ENCODE data around the gene IL19. TPM values are rescaled to one million over a fixed set of nuclear protein-coding genes. Genes with fewer than 3 reads are reported as not detected.
"Not testable (repeated sequence)": the region's sequence is repeated elsewhere in the genome, so short reads cannot be mapped to it uniquely, and the experiment has no call there.

Gene IL19
- total and polyA plus RNA-seq, 2 of the 13 experiments (the other 11 are each of a cell fraction or from before 2014, with no cell fraction given) = not detected

DNA sequence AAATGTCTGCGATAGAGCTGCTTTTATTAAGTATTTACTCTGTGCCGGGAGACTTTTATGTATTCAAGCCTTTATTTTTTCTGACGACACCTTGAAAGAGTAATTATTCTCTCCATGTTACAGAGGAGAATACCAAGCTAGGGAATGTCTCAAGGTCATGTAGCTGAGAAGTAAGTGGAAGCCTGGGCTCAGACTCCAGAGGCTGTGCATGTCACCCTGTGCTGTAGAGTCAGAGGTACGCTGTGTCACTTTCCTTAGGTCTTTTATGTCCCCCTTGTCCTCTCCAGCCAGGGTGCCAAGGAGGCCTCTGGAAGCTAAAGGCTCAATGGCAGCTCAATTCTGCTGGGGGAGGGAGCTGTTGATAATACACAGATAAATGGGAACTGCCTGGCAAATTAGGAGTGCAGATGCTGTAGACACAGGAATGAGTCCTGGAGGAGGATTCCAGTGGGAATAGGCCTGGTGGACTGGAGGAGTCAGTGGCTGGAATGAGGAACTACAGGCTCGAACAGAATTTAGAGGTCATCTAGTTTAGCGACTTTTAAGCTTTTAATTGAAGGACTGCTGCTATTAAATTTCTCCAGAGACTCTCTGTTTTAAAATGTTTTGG lies 9.3 kb upstream of the IL19 start:
- no peak for DNase-seq (ENCODE audit: low spot score)
- ChIA-PET POLR2A (no interaction called here), CTCF (ENCODE audit: low intra/inter-chr PET ratio, low total read pairs) (no interaction called here)
- BruUV-seq (replicated peaks) = no TSS peak
- H3K4me2 ChIP-seq (ENCODE audit: low read depth, low read length) = no peak overlapping the region
- no peaks in the 10 kb centered on the region for H4K20me1 ChIP-seq (ENCODE audit: insufficient read depth, low read length)
- no peak overlapping the region for H3K27ac ChIP-seq (ENCODE audit: extremely low read length, insufficient read depth, low read length)
- H3K4me3 ChIP-seq (replicated peaks in 1 of 3; ENCODE audit: insufficient read depth in 1 of 3, low read depth in 2 of 3, low read length in 3 of 3) = no peak overlapping the region
- TF ChIP-seq, protein P1, sequence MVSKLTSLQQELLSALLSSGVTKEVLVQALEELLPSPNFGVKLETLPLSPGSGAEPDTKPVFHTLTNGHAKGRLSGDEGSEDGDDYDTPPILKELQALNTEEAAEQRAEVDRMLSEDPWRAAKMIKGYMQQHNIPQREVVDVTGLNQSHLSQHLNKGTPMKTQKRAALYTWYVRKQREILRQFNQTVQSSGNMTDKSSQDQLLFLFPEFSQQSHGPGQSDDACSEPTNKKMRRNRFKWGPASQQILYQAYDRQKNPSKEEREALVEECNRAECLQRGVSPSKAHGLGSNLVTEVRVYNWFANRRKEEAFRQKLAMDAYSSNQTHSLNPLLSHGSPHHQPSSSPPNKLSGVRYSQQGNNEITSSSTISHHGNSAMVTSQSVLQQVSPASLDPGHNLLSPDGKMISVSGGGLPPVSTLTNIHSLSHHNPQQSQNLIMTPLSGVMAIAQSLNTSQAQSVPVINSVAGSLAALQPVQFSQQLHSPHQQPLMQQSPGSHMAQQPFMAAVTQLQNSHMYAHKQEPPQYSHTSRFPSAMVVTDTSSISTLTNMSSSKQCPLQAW (CRISPR knock-in tag; IDR thresholded peaks at IDR 0.05) = no peak
- peak; percentile 85 for TF ChIP-seq TEAD3 (CRISPR knock-in tag; optimal IDR thresholded peaks at IDR 0.05; ENCODE audit: borderline replicate concordance)
- intact Hi-C loops (cut with micrococcal nuclease; ENCODE audit: unreplicated experiment) (no loop called here), in situ Hi-C loops (cut with HindIII; ENCODE audit: extremely low pct_ligation_motif_present, low pct_unique_long_range_greater_than_20kb) (no loop called here)
- H3K79me2 ChIP-seq (ENCODE audit: insufficient read depth, low read length) = no peaks in the 10 kb centered on the region
- peak; percentile 85 for ATAC-seq
- peaks cover 3% of the 10 kb centered on the region; the same call in 1 of the 2 replicates for H3K4me1 ChIP-seq (ENCODE audit: insufficient read depth, low read length)
- no peaks in the 10 kb centered on the region; a peak in 1 of 5 replicates for H3K27me3 ChIP-seq (ENCODE audit: control insufficient read depth in 1 of 2, insufficient read depth in 2 of 2, low read length in 2 of 2)
- no peaks in the 10 kb centered on the region for H3K9me3 ChIP-seq (ENCODE audit: low read length)
- no peak overlapping the region for H2AFZ ChIP-seq (ENCODE audit: low read length)
- no peaks in the 10 kb centered on the region for H3K36me3 ChIP-seq (replicated peaks in 1 of 2; ENCODE audit: control insufficient read depth in 1 of 2, insufficient read depth in 2 of 2, low read length in 2 of 2)
- H3K9ac ChIP-seq (ENCODE audit: insufficient read depth, low read depth, low read length) = no peak overlapping the region
- no peak for FAIRE-seq
- 39% methylated on average over 6 of the region's 6 CpGs for WGBS (ENCODE audit: low lambda C conversion rate)

DNA sequence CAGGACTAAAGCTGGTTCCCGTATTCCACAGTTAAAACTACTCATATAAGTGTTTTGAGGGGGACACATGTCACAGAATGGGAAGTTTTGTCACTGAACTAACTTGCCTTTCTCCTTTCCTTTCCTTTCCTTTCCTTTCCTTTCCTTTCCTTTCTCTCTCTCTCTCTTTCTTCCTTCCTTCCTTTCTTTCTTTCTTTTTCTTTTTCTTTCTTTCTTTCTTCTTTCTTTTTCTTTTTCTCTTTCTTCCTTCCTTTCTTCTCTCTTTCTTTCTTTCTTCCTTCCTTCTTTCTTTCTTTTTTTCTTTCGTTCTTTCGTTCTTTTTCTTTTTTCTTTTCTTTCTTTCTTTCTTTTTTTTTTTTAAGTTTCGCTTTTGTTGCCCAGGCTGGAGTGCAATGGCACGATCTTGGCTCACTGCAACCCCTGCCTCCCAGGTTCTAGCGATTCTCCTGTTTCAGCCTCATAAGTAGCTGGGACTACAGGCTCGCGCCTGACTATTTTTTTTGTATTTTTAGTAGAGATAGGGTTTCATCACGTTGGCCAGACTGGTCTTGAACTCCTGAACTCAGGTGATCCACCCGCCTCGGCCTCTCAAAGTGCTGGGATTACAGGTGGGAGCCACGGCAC lies 7.7 kb upstream of the IL19 start:
- H3K27ac ChIP-seq (ENCODE audit: extremely low read length, insufficient read depth, low read length); POLR2A ChIA-PET; intact Hi-C loops (cut with micrococcal nuclease; ENCODE audit: unreplicated experiment); DNase-seq (ENCODE audit: low spot score); CTCF ChIA-PET (ENCODE audit: low intra/inter-chr PET ratio, low total read pairs); H3K9ac ChIP-seq (ENCODE audit: insufficient read depth, low read depth, low read length); BruUV-seq (replicated peaks); H3K27me3 ChIP-seq (ENCODE audit: control insufficient read depth in 1 of 2, insufficient read depth in 2 of 2, low read length in 2 of 2); H3K36me3 ChIP-seq (replicated peaks in 1 of 2; ENCODE audit: control insufficient read depth in 1 of 2, insufficient read depth in 2 of 2, low read length in 2 of 2); H3K4me2 ChIP-seq (ENCODE audit: low read depth, low read length); H3K9me3 ChIP-seq (ENCODE audit: low read length); H4K20me1 ChIP-seq (ENCODE audit: insufficient read depth, low read length); FAIRE-seq; H2AFZ ChIP-seq (ENCODE audit: low read length); H3K4me3 ChIP-seq (replicated peaks in 1 of 3; ENCODE audit: insufficient read depth in 1 of 3, low read depth in 2 of 3, low read length in 3 of 3); H3K79me2 ChIP-seq (ENCODE audit: insufficient read depth, low read length); in situ Hi-C loops (cut with HindIII; ENCODE audit: extremely low pct_ligation_motif_present, low pct_unique_long_range_greater_than_20kb); ATAC-seq: not testable (repeated sequence)
- 25% methylated on average over 12 of the region's 12 CpGs for WGBS (ENCODE audit: low lambda C conversion rate)
- H3K4me1 ChIP-seq (ENCODE audit: insufficient read depth, low read length) = peaks cover 10% of the 10 kb centered on the region; the same call in 1 of the 2 replicates

DNA sequence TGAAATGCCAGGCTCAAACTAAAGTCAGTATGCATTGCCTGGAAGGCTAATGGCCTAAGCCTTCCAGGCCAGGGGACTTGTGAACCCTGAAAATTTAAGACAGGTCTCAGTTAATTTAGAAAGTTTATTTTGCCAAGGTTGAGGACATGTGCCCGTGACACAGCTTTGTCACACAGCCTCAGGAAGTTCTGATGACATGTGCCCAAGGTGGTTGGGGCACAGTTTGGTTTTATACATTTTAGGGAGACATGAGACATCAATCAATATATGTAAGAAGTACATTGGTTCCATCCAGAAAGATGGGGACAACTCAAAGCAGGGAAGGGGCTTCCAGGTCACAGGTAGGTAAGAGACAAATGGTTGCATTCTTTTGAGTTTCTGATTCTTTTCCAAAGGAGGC lies 4.8 kb upstream of the IL19 start:
- H3K4me3 ChIP-seq (replicated peaks in 1 of 3; ENCODE audit: insufficient read depth in 1 of 3, low read depth in 2 of 3, low read length in 3 of 3); POLR2A ChIA-PET; H3K9me3 ChIP-seq (ENCODE audit: low read length); CTCF ChIA-PET (ENCODE audit: low intra/inter-chr PET ratio, low total read pairs); H3K27ac ChIP-seq (ENCODE audit: extremely low read length, insufficient read depth, low read length); DNase-seq (ENCODE audit: low spot score); ATAC-seq; in situ Hi-C loops (cut with HindIII; ENCODE audit: extremely low pct_ligation_motif_present, low pct_unique_long_range_greater_than_20kb); FAIRE-seq; H4K20me1 ChIP-seq (ENCODE audit: insufficient read depth, low read length); H3K9ac ChIP-seq (ENCODE audit: insufficient read depth, low read depth, low read length); intact Hi-C loops (cut with micrococcal nuclease; ENCODE audit: unreplicated experiment); H3K4me2 ChIP-seq (ENCODE audit: low read depth, low read length); H2AFZ ChIP-seq (ENCODE audit: low read length); H3K27me3 ChIP-seq (ENCODE audit: control insufficient read depth in 1 of 2, insufficient read depth in 2 of 2, low read length in 2 of 2); H3K79me2 ChIP-seq (ENCODE audit: insufficient read depth, low read length); H3K36me3 ChIP-seq (replicated peaks in 1 of 2; ENCODE audit: control insufficient read depth in 1 of 2, insufficient read depth in 2 of 2, low read length in 2 of 2); BruUV-seq (replicated peaks): not testable (repeated sequence)
- WGBS (ENCODE audit: low lambda C conversion rate) = 0% methylated on average over 1 of the region's 1 CpG
- peaks cover 10% of the 10 kb centered on the region; the same call in 1 of the 2 replicates for H3K4me1 ChIP-seq (ENCODE audit: insufficient read depth, low read length)
